ENCODE results near the gene PFDN1.

Gene PFDN1

DNA sequence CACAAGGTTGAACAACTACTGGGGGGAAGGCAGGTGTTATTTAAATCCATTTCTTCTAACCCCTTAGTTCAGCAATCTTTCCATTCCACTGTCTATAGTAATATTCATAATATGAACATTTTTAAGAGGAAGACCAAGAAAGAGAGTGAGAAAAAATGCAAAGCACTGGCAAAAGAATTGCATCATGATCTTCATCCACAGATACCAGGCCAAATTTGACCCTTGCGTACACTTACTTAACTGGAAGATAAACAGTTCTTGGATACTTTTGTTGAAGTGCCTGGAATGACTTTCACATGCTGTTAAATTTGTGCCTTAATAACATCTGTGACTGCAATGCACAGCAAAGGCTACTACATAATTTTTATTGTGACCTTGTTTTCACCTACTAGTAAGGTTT is 1.8 kb downstream of the PFDN1 start:
- Histone ChIP-seq H3K4me3 (ENCODE audit: low read length) (no peak overlapping the region), H3K79me2 (ENCODE audit: control insufficient read depth, low read length) (peaks cover 45% of the 10 kb centered on the region), H3K36me3 (ENCODE audit: control insufficient read depth, low read length) (peaks cover 27% of the 10 kb centered on the region), H3K9me2 (replicated peaks; ENCODE audit: control insufficient read depth, low read length) (no peaks in the 10 kb centered on the region), H3F3A (ENCODE audit: control insufficient read depth, insufficient read depth) (peaks cover 5% of the 10 kb centered on the region; the same call in 1 of the 2 replicates), H3K4me2 (ENCODE audit: low read length) (no peak overlapping the region), H3K4me1 (ENCODE audit: control insufficient read depth, low read length) (peaks cover 18% of the 10 kb centered on the region), H4K20me1 (ENCODE audit: control insufficient read depth, insufficient read depth, low read depth, low read length) (no peaks in the 10 kb centered on the region), H3K27me3 (ENCODE audit: control insufficient read depth, low read length) (no peaks in the 10 kb centered on the region), H3K27ac (ENCODE audit: low read depth, low read length) (no peak overlapping the region), H3K9me3 (ENCODE audit: control insufficient read depth, insufficient read depth, low read length) (no peaks in the 10 kb centered on the region)
- no peak for TF ChIP-seq EZH2phosphoT487 (IDR thresholded peaks at IDR 0.05; ENCODE audit: borderline replicate concordance, low read length)
- TF ChIP-seq, protein P1, sequence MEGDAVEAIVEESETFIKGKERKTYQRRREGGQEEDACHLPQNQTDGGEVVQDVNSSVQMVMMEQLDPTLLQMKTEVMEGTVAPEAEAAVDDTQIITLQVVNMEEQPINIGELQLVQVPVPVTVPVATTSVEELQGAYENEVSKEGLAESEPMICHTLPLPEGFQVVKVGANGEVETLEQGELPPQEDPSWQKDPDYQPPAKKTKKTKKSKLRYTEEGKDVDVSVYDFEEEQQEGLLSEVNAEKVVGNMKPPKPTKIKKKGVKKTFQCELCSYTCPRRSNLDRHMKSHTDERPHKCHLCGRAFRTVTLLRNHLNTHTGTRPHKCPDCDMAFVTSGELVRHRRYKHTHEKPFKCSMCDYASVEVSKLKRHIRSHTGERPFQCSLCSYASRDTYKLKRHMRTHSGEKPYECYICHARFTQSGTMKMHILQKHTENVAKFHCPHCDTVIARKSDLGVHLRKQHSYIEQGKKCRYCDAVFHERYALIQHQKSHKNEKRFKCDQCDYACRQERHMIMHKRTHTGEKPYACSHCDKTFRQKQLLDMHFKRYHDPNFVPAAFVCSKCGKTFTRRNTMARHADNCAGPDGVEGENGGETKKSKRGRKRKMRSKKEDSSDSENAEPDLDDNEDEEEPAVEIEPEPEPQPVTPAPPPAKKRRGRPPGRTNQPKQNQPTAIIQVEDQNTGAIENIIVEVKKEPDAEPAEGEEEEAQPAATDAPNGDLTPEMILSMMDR (IDR thresholded peaks at IDR 0.05; ENCODE audit: low read depth, low read length, poor library complexity, severe bottlenecking) = no peak

DNA sequence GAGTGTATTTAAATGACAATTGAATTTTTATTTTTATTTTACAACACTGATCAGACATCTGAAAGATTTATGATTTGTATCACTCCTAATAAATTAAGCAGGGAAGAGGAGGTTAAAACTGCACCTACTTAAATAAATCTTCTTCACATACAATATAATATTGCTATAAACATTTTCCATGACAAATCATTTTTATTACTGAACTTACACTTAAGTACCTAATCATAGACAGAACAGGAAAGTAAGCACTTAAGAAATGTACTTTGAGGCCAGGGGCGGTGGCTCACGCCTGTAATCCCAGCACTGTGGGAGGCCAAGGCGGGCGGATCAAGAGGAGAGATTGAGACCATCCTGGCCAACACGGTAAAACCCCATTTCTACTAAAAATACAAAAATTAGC is 3.8 kb downstream of the PFDN1 start:
- H3K79me2 ChIP-seq (ENCODE audit: control insufficient read depth, low read length) = peaks cover 62% of the 10 kb centered on the region
- H3K4me3 ChIP-seq (ENCODE audit: low read length) = no peak overlapping the region
- no peaks in the 10 kb centered on the region for H3K27me3 ChIP-seq (ENCODE audit: control insufficient read depth, low read length)
- no peaks in the 10 kb centered on the region for H3K9me3 ChIP-seq (ENCODE audit: control insufficient read depth, insufficient read depth, low read length)
- no peak overlapping the region for H3K27ac ChIP-seq (ENCODE audit: low read depth, low read length)
- H3K4me2 ChIP-seq (ENCODE audit: low read length) = no peak overlapping the region
- no peaks in the 10 kb centered on the region for H4K20me1 ChIP-seq (ENCODE audit: control insufficient read depth, insufficient read depth, low read depth, low read length)
- peaks cover 27% of the 10 kb centered on the region for H3K36me3 ChIP-seq (ENCODE audit: control insufficient read depth, low read length)
- peaks cover 5% of the 10 kb centered on the region; the same call in 1 of the 2 replicates for H3F3A ChIP-seq (ENCODE audit: control insufficient read depth, insufficient read depth)
- no peaks in the 10 kb centered on the region for H3K9me2 ChIP-seq (replicated peaks; ENCODE audit: control insufficient read depth, low read length)
- no peak for TF ChIP-seq EZH2phosphoT487 (IDR thresholded peaks at IDR 0.05; ENCODE audit: borderline replicate concordance, low read length)
- TF ChIP-seq, protein P1 (IDR thresholded peaks at IDR 0.05; ENCODE audit: low read depth, low read length, poor library complexity, severe bottlenecking) = no peak
- peaks cover 38% of the 10 kb centered on the region for H3K4me1 ChIP-seq (ENCODE audit: control insufficient read depth, low read length)

DNA sequence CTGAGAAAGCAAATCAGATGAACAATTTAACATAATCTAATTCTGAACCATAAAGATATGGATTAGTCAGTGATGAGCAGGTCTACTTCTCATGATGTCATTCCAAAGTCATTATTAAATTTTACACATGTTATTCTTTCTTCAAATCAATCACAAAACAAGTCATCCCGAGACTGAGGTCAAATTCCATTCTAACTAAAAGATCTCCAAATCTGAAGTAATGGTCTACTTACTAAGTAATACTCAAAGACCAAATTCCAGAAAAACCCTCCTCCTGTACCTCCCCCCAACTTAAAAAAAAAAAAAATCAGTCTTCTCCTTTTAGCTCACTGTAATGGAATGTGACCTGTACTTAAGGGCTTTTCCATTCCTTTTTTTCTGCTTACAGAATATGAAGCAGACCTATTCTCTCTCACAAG is 4.7 kb downstream of the PFDN1 start:
- peaks cover 5% of the 10 kb centered on the region; the same call in 1 of the 2 replicates for H3F3A ChIP-seq (ENCODE audit: control insufficient read depth, insufficient read depth)
- H3K4me2 ChIP-seq (ENCODE audit: low read length) = no peak overlapping the region
- peaks cover 71% of the 10 kb centered on the region for H3K79me2 ChIP-seq (ENCODE audit: control insufficient read depth, low read length)

More for the DNA sequence above, 4.7 kb downstream of the PFDN1 start:
- Histone ChIP-seq H3K4me1 (ENCODE audit: control insufficient read depth, low read length) (peaks cover 43% of the 10 kb centered on the region), H3K4me3 (ENCODE audit: low read length) (no peak overlapping the region), H3K36me3 (ENCODE audit: control insufficient read depth, low read length) (peaks cover 27% of the 10 kb centered on the region), H4K20me1 (ENCODE audit: control insufficient read depth, insufficient read depth, low read depth, low read length) (no peaks in the 10 kb centered on the region), H3K27ac (ENCODE audit: low read depth, low read length) (no peak overlapping the region), H3K27me3 (ENCODE audit: control insufficient read depth, low read length) (no peaks in the 10 kb centered on the region), H3K9me2 (replicated peaks; ENCODE audit: control insufficient read depth, low read length) (no peaks in the 10 kb centered on the region), H3K9me3 (ENCODE audit: control insufficient read depth, insufficient read depth, low read length) (no peaks in the 10 kb centered on the region)
- TF ChIP-seq, protein P1 (IDR thresholded peaks at IDR 0.05; ENCODE audit: low read depth, low read length, poor library complexity, severe bottlenecking) = no peak
- TF ChIP-seq EZH2phosphoT487 (IDR thresholded peaks at IDR 0.05; ENCODE audit: borderline replicate concordance, low read length) = no peak
